GM12878 (cell line): ENCODE data around the gene AMN. TPM values are rescaled to one million over a fixed set of nuclear protein-coding genes. Genes with fewer than 3 reads are reported as not detected.

Experiments used
- ATAC-seq: fragments of 200-7000 bp; cut with Tn5 transposase; 3 replicates; pipeline ENCODE4 v1.9.1; 2020; ENCODE audit warnings: mild to moderate bottlenecking, moderate library complexity
- BruUV-seq: library from RNA; stranded (reverse); fragments of 400-500 nt; replicated peaks from 2 replicates; lab custom pipeline; 2021; lab: Mats Ljungman, UMichigan
- CTCF ChIA-PET: fragments of 300-600 bp; sonication (Branson Sonifier 250); formaldehyde crosslinking; extraction: SDS; loops from one replicate; lab custom pipeline; 2021; ENCODE audit warnings: inconsistent platforms; lab: Yijun Ruan, JAX
- POLR2A ChIA-PET: fragments of 350-600 bp; formaldehyde crosslinking; extraction: SDS; loops from one replicate; lab custom pipeline; 2021; ENCODE audit warnings: inconsistent platforms; lab: Charles Lee
- RAD21 ChIA-PET: fragments of 300-600 bp; sonication (Branson Sonifier 250); formaldehyde crosslinking; loops from one replicate; lab custom pipeline; 2023; ENCODE audit warnings: antibody characterized with exemption; ENCODE audit not compliant: unreplicated experiment; lab: Charles Lee
- SMC1A ChIA-PET: fragments of 300-600 bp; sonication (Branson Sonifier 250); formaldehyde crosslinking; loops from one replicate; lab custom pipeline; 2023; ENCODE audit not compliant: unreplicated experiment, uncharacterized antibody; lab: Charles Lee
- DNase-seq: peaks from one replicate; pipeline ENCODE4 v3.0.0-alpha.2; 2011; ENCODE audit warnings: low read depth, low spot score
- FAIRE-seq: peaks from 3 replicates; lab custom pipeline; 2011; peaks lifted over from hg19 to GRCh38; lab: Jason Lieb, UNC
- H2AFZ ChIP-seq: 2 replicates; pipeline ENCODE4 v1.6.0; 2011; ENCODE audit warnings: low read depth, low read length, control low read depth; ENCODE audit not compliant: control insufficient read depth
- H3K27ac ChIP-seq: 2 replicates; pipeline ENCODE4 v1.5.1; 2011; ENCODE audit warnings: control low read depth; ENCODE audit not compliant: control insufficient read depth, insufficient read depth
- H3K27me3 ChIP-seq, 2 experiments: replicated peaks in 1 of 2; 2 replicates each; pipeline versions ENCODE4 v1.6.0 to v1.6.1; 2011; ENCODE audit warnings: low read length in 1 of 2; ENCODE audit not compliant: control insufficient read depth in 2 of 2, insufficient read depth in 2 of 2
- H3K36me3 ChIP-seq, 2 experiments: 2 replicates each; pipeline ENCODE4 v1.5.1; 2011; ENCODE audit warnings: low read length in 1 of 2; ENCODE audit not compliant: control insufficient read depth in 2 of 2, insufficient read depth in 2 of 2
- H3K4me1 ChIP-seq: 2 replicates; pipeline ENCODE4 v1.6.1; 2011; ENCODE audit warnings: mild to moderate bottlenecking, low read length, moderate library complexity, mixed read lengths; ENCODE audit not compliant: control insufficient read depth, insufficient read depth
- H3K4me2 ChIP-seq: 2 replicates; pipeline ENCODE4 v1.6.0; 2011; ENCODE audit warnings: control low read depth; ENCODE audit not compliant: control insufficient read depth, insufficient read depth
- H3K4me3 ChIP-seq: fragments of 200-600 bp; sonication (generic); 2 replicates; pipeline ENCODE4 v1.5.1; 2016
- H3K79me2 ChIP-seq: 2 replicates; pipeline ENCODE4 v1.6.0; 2011; ENCODE audit warnings: low read length; ENCODE audit not compliant: control insufficient read depth, insufficient read depth
- H3K9ac ChIP-seq: 2 replicates; pipeline ENCODE4 v1.8.0; 2011; ENCODE audit warnings: low read length, control low read depth, mixed read lengths; ENCODE audit not compliant: control insufficient read depth, insufficient read depth
- H3K9me3 ChIP-seq: replicated peaks from 3 replicates; pipeline ENCODE4 v1.5.1; 2011; ENCODE audit warnings: mild to moderate bottlenecking, low read length; ENCODE audit not compliant: control insufficient read depth, insufficient read depth
- H4K20me1 ChIP-seq: 2 replicates; pipeline ENCODE4 v1.6.0; 2011; ENCODE audit not compliant: control insufficient read depth, insufficient read depth
- BHLHE40 ChIP-seq, 2 experiments: fragments of 450-650 bp in 1 of 2; IDR thresholded peaks; 2 replicates each; pipeline ENCODE4 v1.6.1; 2011 to 2017; ENCODE audit warnings: low read depth in 2 of 2, borderline replicate concordance in 1 of 2, improper control_type of control experiment in 1 of 2, low read length in 1 of 2, mild to moderate bottlenecking in 1 of 2
- CBFB ChIP-seq: IDR thresholded peaks from 2 replicates; pipeline ENCODE4 v1.6.1; 2016; ENCODE audit warnings: antibody characterized with exemption, low read depth
- CHD4 ChIP-seq: fragments of 200-600 bp; sonication (generic); IDR thresholded peaks from 2 replicates; pipeline ENCODE4 v1.6.1; 2016; ENCODE audit warnings: mild to moderate bottlenecking
- CREM ChIP-seq: IDR thresholded peaks from 2 replicates; pipeline ENCODE4 v1.6.1; 2014; ENCODE audit warnings: antibody characterized with exemption, low read depth
- EED ChIP-seq: sonication (generic); IDR thresholded peaks from 2 replicates; pipeline ENCODE4 v1.6.1; 2016; ENCODE audit warnings: antibody characterized with exemption, low read depth
- ETV6 ChIP-seq, 2 experiments: fragments of 450-650 bp in 1 of 2; IDR thresholded peaks in 1 of 2; conservative IDR thresholded peaks in 1 of 2; 2 replicates each; pipeline ENCODE4 v1.6.1; 2014; ENCODE audit warnings: antibody characterized with exemption in 1 of 2, borderline replicate concordance in 1 of 2, low read depth in 1 of 2, mild to moderate bottlenecking in 1 of 2, moderate library complexity in 1 of 2
- HDAC2 ChIP-seq: fragments of 200-600 bp; sonication (generic); IDR thresholded peaks from 2 replicates; pipeline ENCODE4 v1.6.1; 2017
- HDAC6 ChIP-seq: fragments of 200-600 bp; sonication (generic); IDR thresholded peaks from one replicate; pipeline ENCODE4 v1.8.0; 2017; ENCODE audit warnings: antibody characterized with exemption; ENCODE audit not compliant: unreplicated experiment
- IKZF1 ChIP-seq: fragments of 450-650 bp; conservative IDR thresholded peaks from 2 replicates; pipeline ENCODE4 v1.6.1; 2017; ENCODE audit warnings: antibody characterized with exemption, mild to moderate bottlenecking
- JUNB ChIP-seq: IDR thresholded peaks from 2 replicates; pipeline ENCODE4 v1.6.1; 2016; ENCODE audit warnings: antibody characterized with exemption, mild to moderate bottlenecking
- NFIC ChIP-seq: IDR thresholded peaks from 2 replicates; pipeline ENCODE4 v1.6.1; 2012; ENCODE audit warnings: low read depth, mild to moderate bottlenecking, inconsistent platforms, low read length, moderate library complexity
- NRF1 ChIP-seq: conservative IDR thresholded peaks from 2 replicates; pipeline ENCODE4 v1.6.1; 2011; ENCODE audit warnings: mild to moderate bottlenecking, low read depth, low read length, improper control_type of control experiment
- POLR2AphosphoS5 ChIP-seq: IDR thresholded peaks from 2 replicates; pipeline ENCODE4 v1.6.1; 2011; ENCODE audit warnings: mild to moderate bottlenecking, low read length, inconsistent platforms
- RAD21 ChIP-seq: IDR thresholded peaks from 2 replicates; pipeline ENCODE4 v1.6.1; 2011; ENCODE audit warnings: mild to moderate bottlenecking, low read depth, low read length, moderate library complexity; ENCODE audit not compliant: insufficient read depth
- RUNX3 ChIP-seq: IDR thresholded peaks from 2 replicates; pipeline ENCODE4 v1.6.1; 2012; ENCODE audit warnings: low read length, inconsistent platforms
- SREBF2 ChIP-seq: IDR thresholded peaks from 2 replicates; pipeline ENCODE4 v1.6.1; 2012; ENCODE audit warnings: mild to moderate bottlenecking, low read length
- SRF ChIP-seq, 2 experiments: IDR thresholded peaks; 2 replicates each; pipeline ENCODE4 v1.6.1; 2011; ENCODE audit warnings: low read depth in 2 of 2, low read length in 2 of 2, mild to moderate bottlenecking in 1 of 2, moderate library complexity in 1 of 2
- WGBS: methylation state at CpG from one replicate; pipeline ENCODE4 v1.1.6; 2016; ENCODE audit warnings: low lambda C conversion rate; ENCODE audit not compliant: insufficient replicate concordance, insufficient coverage; ENCODE audit errors: missing lambda C conversion rate; 5-methylcytosine and 5-hydroxymethylcytosine counted together
- in situ Hi-C: fragments of 300-500 bp; cut with MboI; formaldehyde crosslinking; loops from 9 replicates; pipeline ENCODE4 v1.14.3; 2018; ENCODE audit warnings: mixed read lengths
- intact Hi-C: fragments of 100-400 bp; cut with micrococcal nuclease; formaldehyde crosslinking; loops from one replicate; pipeline ENCODE4 v1.14.2; 2022; ENCODE audit not compliant: unreplicated experiment
- polyA plus RNA-seq, 11 experiments: library from polyadenylated mRNA; depleted of rRNA in 4 of 11; unstranded in 6 of 11; stranded (reverse) in 5 of 11; fragments of >200 nt; fragmentation: Nextera tagmentation in 4 of 11; fragmentation: Illumina TruSeq in 1 of 11; extraction: Ambion mirVana in 4 of 11; extraction: Trizol in 1 of 11; gene quantifications; 1 replicate in 1 of 11; 2 replicates in 10 of 11; pipeline versions ENCODE4 v1.2.1 to v1.2.3, GENCODE V29; 2011 to 2016; ENCODE audit warnings: inconsistent platforms in 2 of 11, missing spikeins in 2 of 11, low read depth in 1 of 11
- total RNA-seq, 4 experiments: library from RNA; depleted of rRNA in 3 of 4; stranded (reverse); fragments of >200 nt in 3 of 4; fragmentation: Illumina TruSeq in 1 of 4; extraction: Trizol in 1 of 4; gene quantifications; 2 replicates each; pipeline versions ENCODE4 v1.2.1 to v1.2.3, GENCODE V29; 2013 to 2021
- TF ChIP-seq, protein P1 (sequence below): IDR thresholded peaks from 2 replicates; pipeline ENCODE4 v1.6.1; 2012; ENCODE audit warnings: low read depth, low read length, improper control_type of control experiment
- TF ChIP-seq, protein P2 (sequence below): fragments of 450-650 bp; IDR thresholded peaks from 2 replicates; pipeline ENCODE4 v1.6.1; 2016; ENCODE audit warnings: mild to moderate bottlenecking
- TF ChIP-seq, protein P3 (sequence below): IDR thresholded peaks from 2 replicates; pipeline ENCODE4 v1.6.1; 2011; ENCODE audit warnings: borderline replicate concordance, low read depth, mild to moderate bottlenecking, moderate library complexity, mixed read lengths, low read length; ENCODE audit not compliant: insufficient read depth; ENCODE audit errors: extremely low read length

Gene AMN
- total and polyA plus RNA-seq, 10 of the 15 experiments (the other 5 are each of a cell fraction or from before 2014, with no cell fraction given), result 0.03 to 0.33 (median 0.11) TPM; not detected in 6

DNA sequence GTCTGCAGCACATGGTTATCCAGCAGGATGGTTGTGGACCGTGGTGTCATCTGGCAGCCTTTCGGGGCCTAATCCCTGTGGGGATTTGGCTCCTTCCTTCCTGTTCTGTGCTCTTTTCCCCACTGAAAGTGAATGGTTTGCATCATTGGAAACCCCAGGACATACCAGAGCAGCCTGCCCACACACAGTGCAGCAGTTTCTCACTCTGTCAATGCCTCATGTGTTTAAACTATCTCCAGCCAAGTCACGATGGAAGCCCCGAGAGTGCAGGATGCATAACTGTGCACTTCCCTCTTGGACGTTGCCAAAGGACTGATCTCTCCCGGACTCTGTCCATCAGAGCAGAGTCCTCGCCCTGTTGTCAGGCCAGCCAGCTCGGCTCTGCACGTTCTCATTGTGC is 29.0 kb upstream of the AMN start:
- peak; percentile 67 for ATAC-seq
- TF ChIP-seq BHLHE40 (IDR thresholded peaks at IDR 0.05; ENCODE audit: borderline replicate concordance in 1 of 2, low read depth in 2 of 2, low read length in 1 of 2) (no peak), HDAC2 (no peak), IKZF1 (peak; percentile 72), HDAC6 (no peak), JUNB (0 out of 2 replicates have a peak, but pooled peaks have one; percentile 12), SRF (IDR thresholded peaks at IDR 0.05; ENCODE audit: low read depth in 2 of 2, low read length in 2 of 2) (no peak), ETV6 (conservative IDR thresholded peaks at IDR 0.05 in 1 of 2, IDR thresholded peaks at IDR 0.05 in 1 of 2; ENCODE audit: borderline replicate concordance in 1 of 2, low read depth in 1 of 2) (peak in 1 of 2 experiments; percentile 21; a peak in 1 of 4 replicates), RUNX3 (peak; percentile 73), SREBF2 (no peak), POLR2AphosphoS5 (no peak), NRF1 (no peak), CBFB (no peak), EED (peak; percentile 82), CHD4 (no peak), NFIC (peak; percentile 52; the same call in 1 of the 2 replicates), RAD21 (no peak), CREM (peak; percentile 24; the same call in 1 of the 2 replicates)
- TF ChIP-seq, protein P1, sequence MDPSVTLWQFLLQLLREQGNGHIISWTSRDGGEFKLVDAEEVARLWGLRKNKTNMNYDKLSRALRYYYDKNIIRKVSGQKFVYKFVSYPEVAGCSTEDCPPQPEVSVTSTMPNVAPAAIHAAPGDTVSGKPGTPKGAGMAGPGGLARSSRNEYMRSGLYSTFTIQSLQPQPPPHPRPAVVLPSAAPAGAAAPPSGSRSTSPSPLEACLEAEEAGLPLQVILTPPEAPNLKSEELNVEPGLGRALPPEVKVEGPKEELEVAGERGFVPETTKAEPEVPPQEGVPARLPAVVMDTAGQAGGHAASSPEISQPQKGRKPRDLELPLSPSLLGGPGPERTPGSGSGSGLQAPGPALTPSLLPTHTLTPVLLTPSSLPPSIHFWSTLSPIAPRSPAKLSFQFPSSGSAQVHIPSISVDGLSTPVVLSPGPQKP, result no peak
- TF ChIP-seq, protein P2, sequence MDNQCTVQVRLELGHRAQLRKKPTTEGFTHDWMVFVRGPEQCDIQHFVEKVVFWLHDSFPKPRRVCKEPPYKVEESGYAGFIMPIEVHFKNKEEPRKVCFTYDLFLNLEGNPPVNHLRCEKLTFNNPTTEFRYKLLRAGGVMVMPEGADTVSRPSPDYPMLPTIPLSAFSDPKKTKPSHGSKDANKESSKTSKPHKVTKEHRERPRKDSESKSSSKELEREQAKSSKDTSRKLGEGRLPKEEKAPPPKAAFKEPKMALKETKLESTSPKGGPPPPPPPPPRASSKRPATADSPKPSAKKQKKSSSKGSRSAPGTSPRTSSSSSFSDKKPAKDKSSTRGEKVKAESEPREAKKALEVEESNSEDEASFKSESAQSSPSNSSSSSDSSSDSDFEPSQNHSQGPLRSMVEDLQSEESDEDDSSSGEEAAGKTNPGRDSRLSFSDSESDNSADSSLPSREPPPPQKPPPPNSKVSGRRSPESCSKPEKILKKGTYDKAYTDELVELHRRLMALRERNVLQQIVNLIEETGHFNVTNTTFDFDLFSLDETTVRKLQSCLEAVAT, result no peak
- TF ChIP-seq, protein P3, sequence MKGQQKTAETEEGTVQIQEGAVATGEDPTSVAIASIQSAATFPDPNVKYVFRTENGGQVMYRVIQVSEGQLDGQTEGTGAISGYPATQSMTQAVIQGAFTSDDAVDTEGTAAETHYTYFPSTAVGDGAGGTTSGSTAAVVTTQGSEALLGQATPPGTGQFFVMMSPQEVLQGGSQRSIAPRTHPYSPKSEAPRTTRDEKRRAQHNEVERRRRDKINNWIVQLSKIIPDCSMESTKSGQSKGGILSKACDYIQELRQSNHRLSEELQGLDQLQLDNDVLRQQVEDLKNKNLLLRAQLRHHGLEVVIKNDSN, result no peak

More for the DNA sequence above, 29.0 kb upstream of the AMN start:
- no peaks in the 10 kb centered on the region for H4K20me1 ChIP-seq
- CTCF ChIA-PET, result no interaction called here
- peaks cover 5% of the 10 kb centered on the region for H3K79me2 ChIP-seq
- peak overlapping the region; percentile 6; the same call in 1 of the 2 replicates for H3K27ac ChIP-seq
- in situ Hi-C loops, result no loop called here
- no peaks in the 10 kb centered on the region for H3K9me3 ChIP-seq
- SMC1A ChIA-PET, result interaction anchor here (1.2 kb wide), 1 partner anchor 12 kb away, joined by 3 read pairs; no protein-coding TSS in a partner anchor
- intact Hi-C loops, result no loop called here
- no peak overlapping the region for H2AFZ ChIP-seq
- no peak for FAIRE-seq
- H3K36me3 ChIP-seq, result peaks cover 13 to 37% of the 10 kb centered on the region in 2 experiments
- H3K4me2 ChIP-seq, result 0 out of 2 replicates have a peak overlapping the region, but pooled peaks have one; percentile 9
- H3K4me1 ChIP-seq, result peaks cover 21% of the 10 kb centered on the region
- no peaks in the 10 kb centered on the region for H3K27me3 ChIP-seq
- RAD21 ChIA-PET, result interaction anchor here (0.9 kb wide), 1 partner anchor 198 kb away, joined by 3 read pairs; no protein-coding TSS in a partner anchor
- 70% methylated on average over 9 of the region's 9 CpGs for WGBS
- peak; percentile 17 for DNase-seq
- H3K9ac ChIP-seq, result no peak overlapping the region; the same call in 1 of the 2 replicates
- H3K4me3 ChIP-seq, result no peak overlapping the region
- BruUV-seq, result no TSS peak
- POLR2A ChIA-PET, result interaction anchor here (0.7 to 1.2 kb wide), 2 partner anchors 71 to 109 kb away, joined by 3 to 8 read pairs; no protein-coding TSS in a partner anchor
